ENCODE results near the gene AGMAT. TPM values are rescaled to one million over a fixed set of nuclear protein-coding genes. Genes with fewer than 3 reads are reported as not detected.

The AGMAT gene
- total RNA-seq, 1 donor from 2014 or later: 30.1 TPM

DNA sequence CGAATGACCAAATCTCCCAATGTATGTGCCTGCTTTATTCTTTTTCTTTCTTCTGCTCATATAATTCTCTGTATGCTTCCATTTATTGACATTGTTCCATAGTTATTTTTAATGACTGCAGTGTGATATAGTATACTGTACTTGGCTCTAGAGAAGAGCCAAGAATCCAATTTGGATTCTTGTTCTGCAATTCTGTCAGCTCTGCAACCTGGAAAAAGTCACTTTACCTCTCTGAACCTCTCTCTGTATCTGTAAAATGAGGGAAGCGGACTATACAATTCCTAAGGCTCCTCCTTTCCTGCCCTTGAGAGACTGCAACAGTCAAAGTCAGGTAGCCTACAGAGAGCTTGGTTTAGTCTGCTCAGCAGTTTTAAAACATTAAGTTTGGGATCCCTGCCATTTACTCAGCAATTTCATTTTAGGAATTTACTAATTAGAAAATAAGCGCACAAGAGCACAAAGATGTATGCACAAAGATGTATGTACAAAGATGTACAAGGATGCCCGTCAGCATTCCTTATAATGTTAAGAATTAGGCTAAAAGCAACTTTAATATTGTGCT, 43.5 kb downstream of the AGMAT start:
- Mint-ChIP-seq H3K27me3 (ENCODE audit: low read depth) (no peaks in the 10 kb centered on the region), H3K36me3 (ENCODE audit: low read depth) (peaks cover 42% of the 10 kb centered on the region)
- intact Hi-C loops (cut with micrococcal nuclease): no loop called here

DNA sequence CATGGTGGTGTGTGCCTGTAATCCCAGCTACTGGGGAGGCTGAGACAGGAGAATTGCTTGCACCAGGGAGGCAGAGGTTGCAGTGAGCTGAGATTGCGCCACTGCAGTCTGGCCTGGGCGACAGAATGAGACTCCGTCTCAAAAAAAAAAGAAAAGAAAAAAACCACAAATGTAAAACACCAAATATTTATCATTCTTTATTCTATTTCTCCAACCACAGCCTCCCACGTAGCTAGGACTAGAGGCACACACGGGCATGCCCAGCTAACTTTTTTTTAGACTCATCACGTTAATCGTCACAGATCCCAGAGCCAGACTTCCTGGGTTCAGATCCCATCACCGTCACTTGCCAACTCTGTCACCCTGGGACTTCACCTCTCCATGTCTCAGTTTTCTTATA, 44.7 kb downstream of the AGMAT start:
- intact Hi-C loops (cut with micrococcal nuclease): no loop called here
- Mint-ChIP-seq H3K27ac (peak overlapping the region; percentile 8), H3K36me3 (ENCODE audit: low read depth) (peaks cover 42% of the 10 kb centered on the region), H3K9me3 (no peaks in the 10 kb centered on the region), H3K4me3 (ENCODE audit: low read depth) (no peak overlapping the region), H3K4me1 (ENCODE audit: low read depth) (no peaks in the 10 kb centered on the region), H3K27me3 (ENCODE audit: low read depth) (no peaks in the 10 kb centered on the region)
- DNase-seq (ENCODE audit: low spot score): no peak

More for the DNA sequence above, 43.5 kb downstream of the AGMAT start:
- Mint-ChIP-seq H3K27ac (no peak overlapping the region), H3K4me1 (ENCODE audit: low read depth) (no peaks in the 10 kb centered on the region), H3K4me3 (ENCODE audit: low read depth) (no peak overlapping the region), H3K9me3 (no peaks in the 10 kb centered on the region)
- DNase-seq (ENCODE audit: low spot score): no peak

- peaks cover 45% of the 10 kb centered on the region for H3K36me3 Mint-ChIP-seq (ENCODE audit: low read depth)
Observed at GRCh38 chr1:15538771-15539170, 46.1 kb downstream of the AGMAT start.

GRCh38 chr1:15531682-15532081, 53.2 kb downstream of the AGMAT start:
- Mint-ChIP-seq H3K27ac (no peak overlapping the region), H3K27me3 (ENCODE audit: low read depth) (no peaks in the 10 kb centered on the region), H3K9me3 (no peaks in the 10 kb centered on the region), H3K4me3 (ENCODE audit: low read depth) (no peak overlapping the region), H3K4me1 (ENCODE audit: low read depth) (peaks cover 27% of the 10 kb centered on the region), H3K36me3 (ENCODE audit: low read depth) (peaks cover 27% of the 10 kb centered on the region)
- no peak for DNase-seq (ENCODE audit: low spot score)
- intact Hi-C loops (cut with micrococcal nuclease): no loop called here

More at GRCh38 chr1:15538771-15539170, 46.1 kb downstream of the AGMAT start:
- Mint-ChIP-seq H3K27me3 (ENCODE audit: low read depth) (no peaks in the 10 kb centered on the region), H3K27ac (no peak overlapping the region), H3K4me1 (ENCODE audit: low read depth) (no peaks in the 10 kb centered on the region), H3K9me3 (no peaks in the 10 kb centered on the region), H3K4me3 (ENCODE audit: low read depth) (no peak overlapping the region)
- intact Hi-C loops (cut with micrococcal nuclease): no loop called here
- no peak for DNase-seq (ENCODE audit: low spot score)

DNA sequence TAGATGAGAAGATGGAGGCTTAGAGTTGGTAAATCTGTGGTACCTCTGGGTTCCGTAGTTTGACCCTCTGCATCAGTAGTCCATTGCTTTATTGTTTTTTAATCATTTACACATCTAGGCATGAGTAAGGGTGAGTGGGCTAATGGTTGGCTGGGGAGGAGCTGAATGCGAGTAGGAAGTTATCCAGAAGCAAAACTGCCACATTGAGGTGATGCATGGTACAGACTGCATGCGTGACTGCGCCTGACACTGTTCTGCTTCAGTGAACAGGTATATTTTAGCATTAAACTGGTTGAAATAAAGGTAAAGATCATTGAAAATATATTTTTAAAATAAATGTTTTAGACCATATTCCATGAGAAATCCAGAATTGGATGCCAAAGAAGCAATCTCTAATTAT, 53.8 kb downstream of the AGMAT start:
- H3K27me3 Mint-ChIP-seq (ENCODE audit: low read depth): no peaks in the 10 kb centered on the region
- no peak overlapping the region for H3K4me3 Mint-ChIP-seq (ENCODE audit: low read depth)
- peaks cover 22% of the 10 kb centered on the region for H3K36me3 Mint-ChIP-seq (ENCODE audit: low read depth)
- peaks cover 32% of the 10 kb centered on the region for H3K4me1 Mint-ChIP-seq (ENCODE audit: low read depth)
- no peaks in the 10 kb centered on the region for H3K9me3 Mint-ChIP-seq
- H3K27ac Mint-ChIP-seq: no peak overlapping the region
- intact Hi-C loops (cut with micrococcal nuclease): no loop called here
- no peak for DNase-seq (ENCODE audit: low spot score)

- Mint-ChIP-seq H3K36me3 (ENCODE audit: low read depth) (peaks cover 17% of the 10 kb centered on the region), H3K4me3 (ENCODE audit: low read depth) (peak within 1 kb of the TSS; percentile 87), H3K4me1 (ENCODE audit: low read depth) (peaks cover 44% of the 10 kb centered on the region), H3K9me3 (no peaks in the 10 kb centered on the region), H3K27ac (peak within 1 kb of the TSS; percentile 98), H3K27me3 (ENCODE audit: low read depth) (no peaks in the 10 kb centered on the region)
- intact Hi-C loops (cut with micrococcal nuclease): loop anchor here (1.0 kb wide), 3 partner anchors 58 to 841 kb away; partner anchors contain the start of genes DDI2 and SZRD1
- peak; percentile 99 for DNase-seq (ENCODE audit: low spot score)
Observed at GRCh38 chr1:15526490-15527339, 58.1 kb downstream of the AGMAT start, which contains the start of gene DNAJC16. Gene DNAJC16 (plus strand): TSS chr1:15526848. CDS start chr1:15529106, 2,258 bp downstream.

- Mint-ChIP-seq H3K27ac (peak overlapping the region; percentile 98), H3K4me3 (ENCODE audit: low read depth) (peak overlapping the region; percentile 87), H3K9me3 (no peaks in the 10 kb centered on the region), H3K36me3 (ENCODE audit: low read depth) (peaks cover 18% of the 10 kb centered on the region), H3K27me3 (ENCODE audit: low read depth) (no peaks in the 10 kb centered on the region), H3K4me1 (ENCODE audit: low read depth) (peaks cover 47% of the 10 kb centered on the region)
- intact Hi-C loops (cut with micrococcal nuclease): loop anchor here (1.0 kb wide), 3 partner anchors 58 to 841 kb away; partner anchors contain the start of genes DDI2 and SZRD1
- DNase-seq (ENCODE audit: low spot score): no peak
Observed at GRCh38 chr1:15526021-15526489, 58.8 kb downstream of the AGMAT start.

DNA sequence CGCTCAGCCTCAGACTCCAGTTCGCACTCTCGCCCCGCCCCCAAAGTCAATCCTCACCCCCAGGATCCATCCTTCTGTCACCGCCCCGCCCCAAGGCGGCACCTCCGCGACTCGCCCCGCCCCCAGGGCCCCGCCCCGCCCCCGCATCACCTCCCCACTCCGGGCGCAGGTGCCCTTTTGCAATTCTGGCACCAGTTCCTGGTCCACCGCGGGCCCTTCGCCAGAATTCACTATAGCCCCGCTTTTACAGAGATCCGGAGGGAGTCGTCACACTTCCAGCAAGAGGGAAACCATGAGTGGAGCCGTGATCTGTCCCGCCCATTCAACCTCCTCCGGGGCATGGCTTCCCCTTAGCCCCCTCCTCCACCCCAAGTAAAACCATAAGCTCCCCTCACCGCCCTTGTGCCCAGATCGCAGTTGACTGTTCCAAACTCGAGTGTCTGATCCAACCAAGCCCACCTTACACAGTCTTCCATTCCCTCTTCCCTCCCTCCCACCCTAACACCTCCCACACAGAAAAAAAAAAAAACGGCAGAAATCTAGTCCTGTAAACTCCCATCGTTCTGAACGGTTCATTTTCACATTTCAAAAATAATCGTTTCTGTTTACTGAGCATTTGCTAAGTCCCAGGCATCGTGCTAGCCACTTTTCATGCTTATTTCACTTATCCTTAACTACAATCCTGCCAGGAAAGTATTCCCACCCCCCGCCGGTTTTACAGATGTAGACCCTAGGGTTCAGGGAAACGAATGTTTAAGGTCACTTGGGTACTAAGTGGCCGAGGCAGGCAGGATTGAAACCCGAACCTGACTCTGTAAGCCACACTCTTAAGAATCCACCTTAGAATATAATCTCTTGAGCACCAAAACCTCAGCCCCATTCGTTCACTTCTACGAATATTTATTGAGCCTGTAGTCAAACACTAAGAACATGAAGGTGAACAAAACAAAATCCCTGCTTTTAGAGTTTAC, 59.5 kb downstream of the AGMAT start:
- H3K4me1 Mint-ChIP-seq (ENCODE audit: low read depth): peaks cover 44% of the 10 kb centered on the region
- H3K27me3 Mint-ChIP-seq (ENCODE audit: low read depth): no peaks in the 10 kb centered on the region
- H3K4me3 Mint-ChIP-seq (ENCODE audit: low read depth): peak overlapping the region; percentile 87
- H3K36me3 Mint-ChIP-seq (ENCODE audit: low read depth): peaks cover 12% of the 10 kb centered on the region
- intact Hi-C loops (cut with micrococcal nuclease): loop anchor here (1.0 to 2.0 kb wide), 4 partner anchors 59 to 842 kb away; partner anchors contain the start of genes DDI2 and SZRD1
- H3K27ac Mint-ChIP-seq: peak overlapping the region; percentile 98
- H3K9me3 Mint-ChIP-seq: no peaks in the 10 kb centered on the region
- no peak for DNase-seq (ENCODE audit: low spot score)

- peaks cover 46% of the 10 kb centered on the region for H3K4me1 Mint-ChIP-seq (ENCODE audit: low read depth)
- no peaks in the 10 kb centered on the region for H3K27me3 Mint-ChIP-seq (ENCODE audit: low read depth)
- intact Hi-C loops (cut with micrococcal nuclease): loop anchor here (1.0 to 2.0 kb wide), 2 partner anchors 115 to 310 kb away; partner anchors contain the start of gene EFHD2
- H3K27ac Mint-ChIP-seq: peak overlapping the region; percentile 98
- H3K36me3 Mint-ChIP-seq (ENCODE audit: low read depth): peaks cover 11% of the 10 kb centered on the region
- no peaks in the 10 kb centered on the region for H3K9me3 Mint-ChIP-seq
- DNase-seq (ENCODE audit: low spot score): peak; percentile 99
- H3K4me3 Mint-ChIP-seq (ENCODE audit: low read depth): peak overlapping the region; percentile 87
Observed at GRCh38 chr1:15524283-15525049, 60.4 kb downstream of the AGMAT start.

- H3K36me3 Mint-ChIP-seq (ENCODE audit: low read depth): peaks cover 14% of the 10 kb centered on the region
- H3K9me3 Mint-ChIP-seq: no peaks in the 10 kb centered on the region
- peaks cover 46% of the 10 kb centered on the region for H3K4me1 Mint-ChIP-seq (ENCODE audit: low read depth)
- intact Hi-C loops (cut with micrococcal nuclease): loop anchor here (1.0 to 2.0 kb wide), 2 partner anchors 115 to 311 kb away; partner anchors contain the start of gene EFHD2
- no peaks in the 10 kb centered on the region for H3K27me3 Mint-ChIP-seq (ENCODE audit: low read depth)
- H3K27ac Mint-ChIP-seq: peak within 1 kb of the TSS; percentile 98
- DNase-seq (ENCODE audit: low spot score): no peak
- H3K4me3 Mint-ChIP-seq (ENCODE audit: low read depth): peak within 1 kb of the TSS; percentile 87
Observed at GRCh38 chr1:15524021-15524282, 60.9 kb downstream of the AGMAT start, which contains the start of gene CASP9. Gene CASP9 (minus strand): TSS chr1:15524215. CDS start chr1:15524200, 15 bp downstream.

DNA sequence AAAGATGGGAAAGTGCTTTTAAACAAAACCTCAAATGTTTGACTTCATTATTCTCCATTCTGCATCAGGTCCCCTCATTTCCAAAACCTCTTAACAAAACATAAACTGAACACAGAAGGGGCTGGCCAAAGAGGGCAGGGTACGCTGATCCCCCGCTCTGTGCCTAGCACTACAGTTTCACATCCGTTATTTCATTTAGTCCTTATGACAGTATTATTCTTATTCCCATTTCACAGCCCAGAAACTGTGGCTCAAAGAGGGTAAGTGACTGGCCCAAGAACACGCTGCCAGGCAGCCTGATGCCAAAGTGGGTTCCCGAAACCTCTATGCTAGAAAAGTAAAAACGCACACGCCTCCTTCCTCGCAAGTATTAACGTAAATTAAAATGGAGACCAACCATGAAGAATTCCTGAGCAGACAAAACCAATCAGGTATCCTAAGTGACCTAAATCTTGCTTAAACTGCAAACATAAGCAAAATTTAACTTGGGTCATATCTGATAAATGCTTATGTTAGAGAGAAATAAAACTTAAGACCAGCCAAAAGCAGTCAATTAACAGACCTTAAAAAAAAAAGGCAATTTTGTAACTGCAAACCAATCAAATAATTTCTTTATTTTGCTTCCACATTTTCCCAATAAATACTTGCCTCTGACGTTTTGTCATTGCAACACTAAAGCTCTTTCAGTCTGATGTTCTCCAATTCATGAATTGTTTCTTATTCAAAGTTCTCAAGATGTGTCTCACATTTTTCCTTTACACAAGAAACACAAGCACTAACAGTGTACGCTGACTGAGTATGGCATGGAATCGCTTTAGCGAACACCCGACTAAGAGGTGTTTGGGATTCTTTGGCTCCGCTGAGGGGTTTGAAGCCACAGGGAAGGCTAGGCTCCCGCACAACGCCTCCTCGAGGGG, 61.5 kb downstream of the AGMAT start:
- Mint-ChIP-seq H3K4me3 (ENCODE audit: low read depth) (peak overlapping the region; percentile 87), H3K27ac (peak overlapping the region; percentile 98), H3K36me3 (ENCODE audit: low read depth) (peaks cover 17% of the 10 kb centered on the region), H3K27me3 (ENCODE audit: low read depth) (no peaks in the 10 kb centered on the region), H3K9me3 (no peaks in the 10 kb centered on the region), H3K4me1 (ENCODE audit: low read depth) (peaks cover 44% of the 10 kb centered on the region)
- no peak for DNase-seq (ENCODE audit: low spot score)
- intact Hi-C loops (cut with micrococcal nuclease): loop anchor here (1.0 to 2.0 kb wide), 2 partner anchors 114 to 311 kb away; partner anchors contain the start of gene EFHD2
